HG03378 (cell line): ENCODE measurements around the gene PAOX.

Source experiments
- ATAC-seq: cut with Tn5 transposase; IDR thresholded peaks from one replicate; pipeline ENCODE4 v1.9.1; 2021; ENCODE audit warnings: mild to moderate bottlenecking, moderate library complexity; ENCODE audit not compliant: unreplicated experiment

PAOX gene

DNA sequence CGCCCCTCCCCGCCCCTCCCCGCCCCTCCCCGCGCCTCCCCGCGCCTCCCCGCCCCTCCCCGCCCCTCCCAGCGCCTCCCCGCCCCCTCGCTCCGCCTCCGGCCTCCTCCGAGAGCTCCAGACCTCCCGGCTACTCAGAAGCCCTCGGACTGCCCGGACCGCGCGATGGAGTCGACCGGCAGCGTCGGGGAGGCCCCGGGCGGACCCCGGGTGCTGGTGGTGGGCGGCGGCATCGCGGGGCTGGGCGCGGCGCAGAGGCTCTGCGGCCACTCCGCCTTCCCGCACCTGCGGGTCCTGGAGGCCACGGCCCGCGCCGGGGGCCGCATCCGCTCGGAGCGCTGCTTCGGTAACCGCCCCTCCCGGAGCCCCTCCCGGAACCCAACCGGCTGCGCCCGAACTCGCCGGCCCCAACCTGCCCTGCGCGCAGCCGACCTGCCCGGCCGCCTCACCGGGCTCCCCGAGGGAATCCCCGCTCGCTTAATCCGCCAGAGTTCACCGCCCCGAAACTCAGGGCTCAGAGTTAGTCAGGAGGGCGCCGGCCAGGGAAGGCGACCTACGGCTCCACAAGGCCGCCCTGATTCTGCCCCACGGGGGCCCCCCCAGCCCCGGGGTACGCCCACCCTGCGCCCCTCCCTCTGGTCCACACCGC lies at the start of gene PAOX:
PAOX (plus strand) TSS at position 111 of the 649 bp plus-strand sequence; CDS start at position 166, 55 bp downstream.
- ATAC-seq, result peak; percentile 51

- peak; percentile 77 for ATAC-seq
These were observed 49.4 kb upstream of the PAOX start for GRCh38 chr10:133329491-133330202.

DNA sequence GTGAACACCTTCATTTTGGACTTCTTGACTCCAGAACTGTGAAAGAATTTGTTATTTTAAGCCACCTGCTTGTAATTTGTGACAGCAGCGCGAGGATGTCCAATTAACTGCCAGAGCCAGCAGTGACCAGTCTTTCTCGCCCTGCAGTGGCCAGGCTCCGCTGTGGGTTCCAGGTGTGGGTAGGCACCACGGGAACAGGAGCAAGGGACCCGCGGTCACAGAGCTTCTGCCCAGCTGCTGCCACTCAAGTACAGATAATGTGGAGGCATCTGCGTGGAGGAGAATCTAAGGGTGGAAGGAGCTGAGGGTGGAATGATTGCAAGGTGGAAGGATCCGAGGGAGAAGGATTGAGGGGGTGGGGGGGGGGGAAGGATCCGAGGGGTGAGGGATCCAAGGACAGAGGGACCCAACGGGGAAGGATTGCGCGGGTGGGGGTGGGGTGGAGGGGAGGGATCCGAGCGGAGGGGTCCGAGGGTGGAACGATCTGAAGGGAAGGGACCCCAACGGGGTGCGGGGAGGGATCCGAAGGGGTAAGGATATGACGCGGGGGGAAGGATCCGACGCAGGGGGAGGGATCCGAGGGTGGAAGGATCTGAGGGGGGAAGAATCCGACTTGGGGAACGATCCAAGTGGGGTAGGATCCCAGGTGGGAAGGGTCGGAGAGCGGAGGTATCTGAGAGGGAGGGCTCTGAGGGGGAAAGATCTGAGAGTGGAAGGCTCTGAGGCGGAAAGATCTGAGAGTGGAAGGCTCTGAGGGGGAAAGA lies 45.9 kb upstream of the PAOX start:
- no peak for ATAC-seq

DNA sequence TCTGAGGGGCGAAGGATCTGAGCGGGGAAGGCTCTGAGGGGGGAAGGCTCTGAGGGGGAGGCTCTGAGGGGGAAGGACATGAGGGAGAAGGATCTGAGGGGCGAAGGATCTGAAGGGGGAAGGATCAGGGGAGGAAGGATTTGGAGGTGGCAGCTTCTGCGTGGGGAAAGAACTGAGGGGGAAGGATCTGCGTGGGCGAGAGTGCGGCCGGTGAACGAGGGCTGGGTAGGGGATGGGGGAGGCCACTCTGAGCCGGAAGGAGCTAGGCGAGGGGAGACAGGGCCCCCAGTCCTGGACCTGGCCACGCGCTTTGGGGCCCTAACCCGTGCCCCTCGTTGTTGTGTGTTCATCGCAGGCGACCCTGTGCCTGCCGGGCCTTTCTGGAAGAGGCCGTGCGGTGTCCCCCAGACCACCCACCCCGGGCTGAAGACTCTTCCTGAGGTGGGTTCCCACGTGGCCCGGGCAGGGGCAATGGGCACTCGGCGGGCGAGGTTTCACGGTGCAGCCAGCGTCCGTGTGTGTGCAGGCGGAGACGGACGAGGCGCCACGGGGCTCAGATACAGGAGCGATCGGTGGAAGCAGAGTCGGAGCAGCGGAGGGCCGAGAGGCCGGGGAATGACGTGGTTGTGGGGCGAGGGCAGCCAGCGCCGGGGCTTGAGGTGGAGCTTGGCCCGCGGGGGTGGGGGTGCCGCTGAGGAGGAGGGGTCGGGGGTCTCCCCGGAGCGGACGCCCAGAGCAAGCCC lies 44.4 kb upstream of the PAOX start:
- ATAC-seq, result no peak

DNA sequence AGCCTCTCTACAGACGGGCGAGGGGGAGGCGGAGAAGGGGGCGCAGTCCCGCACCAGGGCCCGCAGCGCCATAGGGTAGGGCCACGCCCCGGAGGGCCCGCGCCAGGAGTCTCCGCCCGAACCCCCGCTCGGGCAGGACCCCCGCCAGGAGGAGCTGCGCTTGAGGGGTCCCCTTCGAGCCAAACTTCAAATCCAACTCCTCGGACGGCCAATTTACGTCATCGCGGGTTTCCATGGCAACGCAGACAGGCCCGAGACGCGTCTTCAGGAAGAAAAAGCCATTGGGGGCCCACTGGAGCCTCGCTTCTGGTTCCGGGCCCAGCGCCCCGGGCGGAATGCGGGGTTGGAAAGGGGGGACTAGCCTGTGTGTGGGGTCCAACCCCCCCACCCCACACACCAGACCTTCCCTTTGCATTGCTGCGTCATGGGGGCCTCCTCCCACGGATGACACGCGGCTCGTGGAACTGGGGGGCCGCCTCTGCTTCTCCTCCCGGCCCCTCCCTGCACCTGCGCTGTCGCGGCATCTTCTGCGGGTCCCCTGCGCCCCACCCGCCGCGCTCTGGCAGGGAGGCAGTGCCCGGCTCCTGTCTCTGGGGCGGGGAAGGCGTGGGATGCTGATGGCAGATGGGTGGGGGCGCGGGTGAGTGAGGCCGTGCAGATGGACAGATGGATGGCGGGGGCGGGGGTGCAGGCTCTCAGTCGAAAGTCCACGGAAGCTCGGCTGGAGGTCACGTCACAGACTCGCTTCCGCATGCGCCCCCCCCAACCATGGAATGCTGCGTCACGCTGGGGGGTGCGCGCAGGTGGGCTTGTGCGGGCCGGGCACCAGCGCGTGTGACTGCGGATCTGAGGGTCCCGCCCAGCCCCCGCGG lies 43.6 kb upstream of the PAOX start:
- no peak for ATAC-seq

- ATAC-seq, result no peak
These were observed 42.9 kb upstream of the PAOX start for GRCh38 chr10:133336118-133336576.

DNA sequence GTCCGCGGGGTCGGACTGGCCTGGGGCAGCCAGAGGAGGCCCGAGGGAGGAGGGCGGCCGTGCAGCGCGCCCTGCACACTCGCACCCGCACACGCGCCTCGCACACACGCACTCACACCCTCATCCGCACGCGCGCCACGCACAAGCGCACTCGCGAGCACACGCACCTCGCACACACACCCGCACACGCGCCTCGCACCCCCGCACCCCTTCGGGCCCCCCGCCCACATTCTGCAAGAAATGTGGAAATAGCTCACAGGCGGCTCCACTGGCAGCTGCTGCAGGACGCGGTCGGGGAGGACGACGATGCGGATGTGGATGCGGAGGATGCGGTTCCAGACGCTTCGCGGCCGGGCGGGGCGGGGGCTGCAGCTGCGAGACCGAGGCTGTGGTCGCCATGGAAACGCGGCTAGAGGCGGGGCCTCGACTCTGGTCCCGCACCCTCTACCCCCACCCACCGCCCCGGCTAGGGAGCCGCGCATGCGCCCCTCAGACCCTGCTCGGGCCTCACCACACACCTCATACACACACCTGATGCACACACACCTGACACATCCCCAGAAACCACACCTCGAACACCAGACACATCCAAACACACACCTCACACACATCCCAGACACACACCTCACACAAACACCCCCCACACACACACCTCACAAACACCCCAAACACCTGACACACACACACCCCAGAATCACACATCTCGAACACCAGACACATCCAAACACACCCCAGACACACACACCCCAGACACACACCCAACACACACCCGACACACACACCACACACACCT lies 42.3 kb upstream of the PAOX start, which contains the start of gene CALY:
CALY (minus strand) TSS at position 320 of the 793 bp plus-strand sequence. CDS start 7,907 bp downstream, outside the sequence.
- ATAC-seq, result no peak

DNA sequence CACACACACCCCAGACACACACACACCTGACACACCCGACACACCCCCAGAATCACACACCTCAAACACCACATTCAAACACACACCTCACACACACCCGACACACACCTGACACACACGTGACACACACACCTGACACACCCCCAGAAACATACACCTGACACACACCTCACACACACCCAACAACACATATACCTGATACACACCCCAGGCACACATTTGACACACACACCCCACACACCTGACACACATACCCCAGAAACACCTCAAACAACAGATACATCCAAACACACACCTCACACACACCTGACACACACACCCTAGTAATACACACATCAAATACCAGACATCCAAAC lies 41.7 kb upstream of the PAOX start:
- no peak for ATAC-seq

GRCh38 chr10:133338080-133339071 lies 40.7 kb upstream of the PAOX start:
- ATAC-seq, result no peak

GRCh38 chr10:133339708-133340380 lies 39.2 kb upstream of the PAOX start:
- ATAC-seq, result no peak

DNA sequence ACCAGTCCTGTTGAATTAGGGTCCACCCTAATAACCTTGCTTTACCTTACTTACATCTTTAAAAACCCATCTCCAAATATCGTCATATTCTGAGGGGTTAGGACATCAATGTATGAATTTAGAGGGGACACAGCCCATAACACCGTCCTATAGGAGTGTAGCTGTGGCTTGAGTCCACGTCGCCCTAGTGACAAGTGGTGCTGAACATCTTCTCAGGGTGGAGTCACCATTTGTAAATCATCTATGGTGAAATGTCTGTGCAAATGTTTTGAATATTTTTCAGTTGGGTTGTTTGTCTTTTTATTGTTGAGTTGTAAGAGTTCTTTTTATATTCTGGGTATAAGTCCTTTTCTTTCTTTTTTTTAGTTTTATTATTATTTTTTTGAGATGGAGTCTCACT lies 37.1 kb upstream of the PAOX start:
- ATAC-seq, result no peak

DNA sequence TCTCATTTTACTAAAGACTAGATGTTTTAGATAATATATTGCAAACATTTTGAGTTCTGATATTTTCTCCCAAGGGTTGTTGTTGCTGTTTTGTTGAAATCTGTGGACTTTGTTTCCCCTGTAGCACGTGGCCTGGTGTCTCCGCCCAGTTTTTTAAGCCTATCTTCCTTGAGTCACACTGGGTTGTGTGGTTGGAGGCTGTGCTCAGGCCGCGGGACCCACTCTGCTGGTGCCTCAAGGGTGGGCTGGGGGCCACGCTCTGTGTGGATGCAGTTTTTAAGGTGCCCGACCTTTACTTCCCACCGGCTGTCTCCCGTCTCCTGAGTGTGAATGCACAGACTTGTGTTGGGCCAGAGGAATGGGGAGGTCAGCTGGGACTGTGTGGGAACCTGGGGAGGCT lies 36.1 kb upstream of the PAOX start:
- no peak for ATAC-seq

GRCh38 chr10:133343558-133343957 lies 35.5 kb upstream of the PAOX start:
- no peak for ATAC-seq

- ATAC-seq, result no peak
These were observed 34.8 kb upstream of the PAOX start for GRCh38 chr10:133344236-133344635.

DNA sequence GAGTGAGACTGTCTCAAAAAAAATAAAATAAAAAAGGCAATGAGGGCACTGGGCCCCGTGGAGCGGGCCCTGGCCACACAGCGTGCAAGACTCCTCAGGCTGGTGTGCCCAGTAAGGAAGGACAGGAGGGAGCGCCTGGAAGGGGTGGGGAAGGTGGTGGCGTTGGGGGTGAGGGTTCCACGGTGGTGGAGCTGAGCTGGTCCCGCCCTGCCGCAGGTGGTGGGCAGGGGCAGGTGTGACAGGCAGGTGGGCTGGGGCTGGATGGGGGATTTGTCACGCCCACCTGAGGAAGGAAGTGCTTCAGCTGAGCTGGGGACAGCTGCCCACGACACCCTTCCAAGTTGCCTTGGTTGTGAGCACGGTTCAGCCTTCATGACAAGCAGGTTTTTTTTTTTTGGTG lies 32.6 kb upstream of the PAOX start:
- ATAC-seq, result no peak

- no peak for ATAC-seq
These were observed 31.1 kb upstream of the PAOX start for GRCh38 chr10:133347710-133348517.

- ATAC-seq, result no peak
These were observed 29.9 kb upstream of the PAOX start for GRCh38 chr10:133349160-133349568.
